ENCODE data around the gene SEMA5B. TPM values are rescaled to one million over a fixed set of nuclear protein-coding genes. Genes with fewer than 3 reads are reported as not detected.

The SEMA5B gene
- total and polyA plus RNA-seq, 2 donors (not counting 3 experiments of a cell fraction or from before 2014, with no cell fraction given): 0.07 TPM; not detected in 1

DNA sequence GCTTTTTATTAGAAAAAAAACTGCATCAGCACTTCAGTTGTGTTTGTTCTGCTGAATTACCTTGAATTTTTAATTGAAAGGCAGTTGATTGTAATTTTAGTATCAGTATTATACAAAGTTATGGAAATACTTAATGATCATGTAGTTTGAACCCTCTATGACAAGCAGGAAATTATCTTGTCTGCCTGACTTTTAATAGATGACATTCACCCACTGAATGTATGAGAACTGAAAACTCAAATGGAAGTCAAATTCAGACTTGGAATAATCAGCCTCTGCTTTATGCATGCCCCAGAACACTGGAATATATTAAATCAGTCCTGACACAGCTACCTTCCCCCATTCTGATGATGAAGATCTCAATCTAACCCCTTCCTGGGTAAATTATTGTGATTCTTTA lies 159.2 kb downstream of the SEMA5B start:
- dilution Hi-C loops (cut with MboI; ENCODE audit: extremely low pct_ligation_motif_present, low sequenced_read_pairs) (no loop called here), intact Hi-C loops (cut with micrococcal nuclease) (no loop called here)
- no peaks in the 10 kb centered on the region for H3K9me1 ChIP-seq (replicated peaks; ENCODE audit: control insufficient read depth, extremely low read depth, insufficient read depth, low read length)
- ChIA-PET POLR2A (no interaction called here), CTCF (interaction anchor here (1.0 kb wide), 1 partner anchor 48 kb away, joined by 3 read pairs; no protein-coding TSS in a partner anchor)
- no peak overlapping the region for H3K4me3 ChIP-seq (replicated peaks in 1 of 3; ENCODE audit: insufficient read depth in 1 of 3, low read depth in 1 of 3, low read length in 3 of 3)
- H4K20me1 ChIP-seq (replicated peaks; ENCODE audit: control insufficient read depth, extremely low read depth, insufficient read depth, low read length): no peaks in the 10 kb centered on the region
- FAIRE-seq: no peak
- no peak for DNase-seq (ENCODE audit: low read depth, low spot score)
- H3K36me3 ChIP-seq (ENCODE audit: control insufficient read depth in 2 of 2, extremely low read depth in 1 of 2, insufficient read depth in 2 of 2, low read length in 2 of 2): no peaks in the 10 kb centered on the region
- TF ChIP-seq, protein P1, sequence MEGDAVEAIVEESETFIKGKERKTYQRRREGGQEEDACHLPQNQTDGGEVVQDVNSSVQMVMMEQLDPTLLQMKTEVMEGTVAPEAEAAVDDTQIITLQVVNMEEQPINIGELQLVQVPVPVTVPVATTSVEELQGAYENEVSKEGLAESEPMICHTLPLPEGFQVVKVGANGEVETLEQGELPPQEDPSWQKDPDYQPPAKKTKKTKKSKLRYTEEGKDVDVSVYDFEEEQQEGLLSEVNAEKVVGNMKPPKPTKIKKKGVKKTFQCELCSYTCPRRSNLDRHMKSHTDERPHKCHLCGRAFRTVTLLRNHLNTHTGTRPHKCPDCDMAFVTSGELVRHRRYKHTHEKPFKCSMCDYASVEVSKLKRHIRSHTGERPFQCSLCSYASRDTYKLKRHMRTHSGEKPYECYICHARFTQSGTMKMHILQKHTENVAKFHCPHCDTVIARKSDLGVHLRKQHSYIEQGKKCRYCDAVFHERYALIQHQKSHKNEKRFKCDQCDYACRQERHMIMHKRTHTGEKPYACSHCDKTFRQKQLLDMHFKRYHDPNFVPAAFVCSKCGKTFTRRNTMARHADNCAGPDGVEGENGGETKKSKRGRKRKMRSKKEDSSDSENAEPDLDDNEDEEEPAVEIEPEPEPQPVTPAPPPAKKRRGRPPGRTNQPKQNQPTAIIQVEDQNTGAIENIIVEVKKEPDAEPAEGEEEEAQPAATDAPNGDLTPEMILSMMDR (IDR thresholded peaks at IDR 0.05; ENCODE audit: extremely low read depth in 1 of 2, insufficient read depth in 1 of 2, low read depth in 1 of 2, low read length in 2 of 2): no peak
- no peak for TF ChIP-seq EZH2 (IDR thresholded peaks at IDR 0.05; ENCODE audit: borderline replicate concordance, low read depth, low read length, severe bottlenecking)
- TF ChIP-seq, protein P2, sequence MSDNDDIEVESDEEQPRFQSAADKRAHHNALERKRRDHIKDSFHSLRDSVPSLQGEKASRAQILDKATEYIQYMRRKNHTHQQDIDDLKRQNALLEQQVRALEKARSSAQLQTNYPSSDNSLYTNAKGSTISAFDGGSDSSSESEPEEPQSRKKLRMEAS (IDR thresholded peaks at IDR 0.05; ENCODE audit: insufficient read depth, insufficient read length): no peak
- TF ChIP-seq POLR2AphosphoS5 (IDR thresholded peaks at IDR 0.05; ENCODE audit: insufficient read depth, low read depth, low read length): no peak
- no peak for TF ChIP-seq POLR2A (IDR thresholded peaks at IDR 0.05; ENCODE audit: low read depth, low read length)
- no peak for TF ChIP-seq JUN (IDR thresholded peaks at IDR 0.05; ENCODE audit: borderline replicate concordance, insufficient read depth, insufficient read length, low read depth)
- TF ChIP-seq MYC (IDR thresholded peaks at IDR 0.05; ENCODE audit: low read depth, low read length): no peak
- TF ChIP-seq FOS (IDR thresholded peaks at IDR 0.05; ENCODE audit: borderline replicate concordance, insufficient read depth, low read length): no peak
- no peak for TF ChIP-seq GATA2 (IDR thresholded peaks at IDR 0.05; ENCODE audit: insufficient read depth, insufficient read length, low read depth, low read length)
- H2AFZ ChIP-seq (ENCODE audit: low read depth, low read length): no peak overlapping the region
- no peaks in the 10 kb centered on the region for H3K27me3 ChIP-seq (ENCODE audit: control insufficient read depth in 2 of 2, insufficient read depth in 2 of 2, low read length in 2 of 2)
- H3K4me2 ChIP-seq (ENCODE audit: insufficient read depth, low read length): no peak overlapping the region
- H3K9ac ChIP-seq (replicated peaks; ENCODE audit: extremely low read depth, insufficient read depth, low read length): no peak overlapping the region
- H3K79me2 ChIP-seq (ENCODE audit: control insufficient read depth, insufficient read depth, low read length): no peaks in the 10 kb centered on the region
- H3K9me3 ChIP-seq (replicated peaks; ENCODE audit: control insufficient read depth, insufficient read depth, low read length): no peaks in the 10 kb centered on the region
- no peaks in the 10 kb centered on the region for H3K4me1 ChIP-seq (ENCODE audit: control insufficient read depth, extremely low read depth, insufficient read depth, low read length)
- BruUV-seq (replicated peaks): no TSS peak
- H3K27ac ChIP-seq (ENCODE audit: insufficient read depth, low read depth, low read length): no peak overlapping the region

All from endothelial cell of umbilical vein (primary cell).